Measurements from ENCODE around the gene ATIC. TPM values are rescaled to one million over a fixed set of nuclear protein-coding genes. Genes with fewer than 3 reads are reported as not detected.

ATIC gene
- total and polyA plus RNA-seq, 2 donors (not counting 1 experiment from before 2014, with no cell fraction given) = 40.3 to 92.7 TPM

DNA sequence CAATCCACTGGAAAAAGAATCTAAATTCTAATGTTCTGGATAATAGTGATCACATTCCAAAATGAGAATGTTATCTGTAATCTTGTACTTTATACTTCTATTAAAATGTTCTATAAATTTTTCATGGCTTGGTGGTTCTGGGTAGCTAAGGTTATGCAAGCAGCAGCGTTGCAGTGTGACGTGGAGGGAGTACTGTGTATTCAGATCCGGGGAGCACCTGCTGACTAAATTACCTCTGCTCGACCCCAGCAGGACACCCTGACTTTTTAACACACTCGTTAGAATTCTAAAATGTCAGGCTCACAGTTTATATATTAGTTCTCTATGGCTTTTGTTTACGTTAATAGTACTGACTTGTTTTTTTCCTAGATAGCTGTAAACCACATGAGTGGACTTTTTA lies 13.0 kb downstream of the ATIC start:
- Histone ChIP-seq H3K27ac (ENCODE audit: insufficient read depth, low read length) (no peak overlapping the region), H3K9ac (ENCODE audit: insufficient read depth, low read length) (no peak overlapping the region)

DNA sequence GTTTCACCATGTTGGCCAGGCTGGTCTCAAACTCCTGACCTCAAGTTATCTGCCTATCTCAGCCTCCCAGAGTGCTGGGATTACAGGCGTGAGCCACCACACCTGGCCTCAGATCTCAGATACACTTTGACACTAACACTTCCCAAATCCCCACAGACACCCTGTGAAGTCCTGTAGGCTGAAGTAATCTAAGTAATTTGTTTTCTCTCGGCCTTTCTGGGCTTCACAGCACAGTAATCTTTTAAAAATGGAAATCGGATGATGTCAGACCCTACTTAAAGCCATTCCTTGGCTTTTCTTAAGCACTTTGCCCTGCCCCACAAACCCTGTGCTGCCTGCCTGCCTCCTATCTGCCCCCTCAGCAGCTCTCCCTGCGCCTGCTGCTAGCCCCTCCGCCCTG lies 16.2 kb downstream of the ATIC start:
- H2AFZ ChIP-seq (ENCODE audit: low read length) = no peak overlapping the region
- no peaks in the 10 kb centered on the region for H3K9me3 ChIP-seq (ENCODE audit: control insufficient read depth, insufficient read depth, low read depth, low read length)
- H3K27ac ChIP-seq (ENCODE audit: insufficient read depth, low read length) = no peak overlapping the region
- peaks cover 3% of the 10 kb centered on the region for H3K4me1 ChIP-seq (ENCODE audit: control insufficient read depth, extremely low read depth, insufficient read depth, low read length)
- peaks cover 5% of the 10 kb centered on the region for H3K79me2 ChIP-seq (ENCODE audit: control insufficient read depth, insufficient read depth, low read length)
- TF ChIP-seq CTCF (conservative IDR thresholded peaks at IDR 0.05 in 1 of 2, IDR thresholded peaks at IDR 0.05 in 1 of 2; ENCODE audit: low read depth in 1 of 2, low read length in 2 of 2) (no peak), EZH2 (IDR thresholded peaks at IDR 0.05; ENCODE audit: low read length, missing control alignments) (no peak)
- no peaks in the 10 kb centered on the region for H4K20me1 ChIP-seq (ENCODE audit: control insufficient read depth, extremely low read depth, insufficient read depth, low read length)
- no peak overlapping the region for H3K9ac ChIP-seq (ENCODE audit: insufficient read depth, low read length)
- no peak for DNase-seq (ENCODE audit: low read depth in 2 of 2)
- H3K4me2 ChIP-seq (ENCODE audit: extremely low read depth, insufficient read depth, low read length) = no peak overlapping the region
- peaks cover 10% of the 10 kb centered on the region for H3K36me3 ChIP-seq (ENCODE audit: control insufficient read depth, insufficient read depth, low read length)
- H3K27me3 ChIP-seq (ENCODE audit: control insufficient read depth, insufficient read depth, low read length) = no peaks in the 10 kb centered on the region
- H3K4me3 ChIP-seq (replicated peaks in 1 of 4; ENCODE audit: control extremely low read depth in 1 of 4, insufficient read depth in 1 of 4, low read depth in 3 of 4, low read length in 4 of 4) = no peak overlapping the region

More for the DNA sequence above, 13.0 kb downstream of the ATIC start:
- H3K27me3 ChIP-seq (ENCODE audit: control insufficient read depth, insufficient read depth, low read length) = no peaks in the 10 kb centered on the region
- TF ChIP-seq CTCF (conservative IDR thresholded peaks at IDR 0.05 in 1 of 2, IDR thresholded peaks at IDR 0.05 in 1 of 2; ENCODE audit: low read depth in 1 of 2, low read length in 2 of 2) (no peak), EZH2 (IDR thresholded peaks at IDR 0.05; ENCODE audit: low read length, missing control alignments) (no peak)
- H4K20me1 ChIP-seq (ENCODE audit: control insufficient read depth, extremely low read depth, insufficient read depth, low read length) = no peaks in the 10 kb centered on the region
- no peak for DNase-seq (ENCODE audit: low read depth in 2 of 2)
- H3K79me2 ChIP-seq (ENCODE audit: control insufficient read depth, insufficient read depth, low read length) = peaks cover 6% of the 10 kb centered on the region
- no peaks in the 10 kb centered on the region for H3K9me3 ChIP-seq (ENCODE audit: control insufficient read depth, insufficient read depth, low read depth, low read length)
- H2AFZ ChIP-seq (ENCODE audit: low read length) = no peak overlapping the region
- H3K4me1 ChIP-seq (ENCODE audit: control insufficient read depth, extremely low read depth, insufficient read depth, low read length) = peaks cover 3% of the 10 kb centered on the region
- H3K36me3 ChIP-seq (ENCODE audit: control insufficient read depth, insufficient read depth, low read length) = peaks cover 13% of the 10 kb centered on the region
- no peak overlapping the region for H3K4me3 ChIP-seq (replicated peaks in 1 of 4; ENCODE audit: control extremely low read depth in 1 of 4, insufficient read depth in 1 of 4, low read depth in 3 of 4, low read length in 4 of 4)
- H3K4me2 ChIP-seq (ENCODE audit: extremely low read depth, insufficient read depth, low read length) = no peak overlapping the region

DNA sequence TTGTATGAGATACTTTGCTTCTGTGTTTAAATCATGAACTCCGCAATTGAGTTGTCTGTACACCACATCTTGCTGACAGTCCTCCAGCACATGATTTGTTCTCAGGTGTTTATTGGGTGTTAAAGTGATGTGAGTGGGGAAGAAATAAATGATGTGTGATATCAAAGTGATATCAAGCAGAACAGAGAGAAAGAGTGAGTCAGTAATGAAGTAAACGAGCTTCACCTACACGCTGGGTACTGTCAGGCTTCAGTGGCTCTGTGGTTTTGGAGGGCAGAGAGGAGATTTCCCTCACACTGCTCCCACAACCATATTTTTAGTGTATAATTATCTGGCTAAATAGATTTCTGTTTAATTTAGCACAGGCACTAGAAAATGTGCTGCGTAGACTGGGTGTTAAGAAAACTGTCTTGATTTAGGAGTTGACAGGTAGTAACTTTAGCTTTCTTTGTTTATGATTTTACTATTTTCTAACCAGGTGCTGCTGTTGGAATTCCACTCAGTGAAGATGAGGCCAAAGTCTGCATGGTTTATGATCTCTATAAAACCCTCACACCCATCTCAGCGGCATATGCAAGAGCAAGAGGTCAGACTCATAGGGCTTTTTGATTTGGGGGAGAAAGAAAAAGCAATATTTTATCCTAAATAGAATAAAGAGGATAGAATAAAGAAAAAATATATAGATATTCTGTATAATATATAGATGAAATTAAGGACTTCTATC lies 21.2 kb downstream of the ATIC start:
- Histone ChIP-seq H3K9ac (ENCODE audit: insufficient read depth, low read length) (no peak overlapping the region), H3K79me2 (ENCODE audit: control insufficient read depth, insufficient read depth, low read length) (peaks cover 3% of the 10 kb centered on the region), H2AFZ (ENCODE audit: low read length) (no peak overlapping the region), H3K9me3 (ENCODE audit: control insufficient read depth, insufficient read depth, low read depth, low read length) (no peaks in the 10 kb centered on the region), H3K36me3 (ENCODE audit: control insufficient read depth, insufficient read depth, low read length) (peaks cover 4% of the 10 kb centered on the region), H3K27ac (ENCODE audit: insufficient read depth, low read length) (no peak overlapping the region), H3K4me1 (ENCODE audit: control insufficient read depth, extremely low read depth, insufficient read depth, low read length) (peaks cover 3% of the 10 kb centered on the region), H4K20me1 (ENCODE audit: control insufficient read depth, extremely low read depth, insufficient read depth, low read length) (no peaks in the 10 kb centered on the region), H3K27me3 (ENCODE audit: control insufficient read depth, insufficient read depth, low read length) (no peaks in the 10 kb centered on the region), H3K4me3 (replicated peaks in 1 of 4; ENCODE audit: control extremely low read depth in 1 of 4, insufficient read depth in 1 of 4, low read depth in 3 of 4, low read length in 4 of 4) (no peak overlapping the region), H3K4me2 (ENCODE audit: extremely low read depth, insufficient read depth, low read length) (no peak overlapping the region)
- TF ChIP-seq CTCF (conservative IDR thresholded peaks at IDR 0.05 in 1 of 2, IDR thresholded peaks at IDR 0.05 in 1 of 2; ENCODE audit: low read depth in 1 of 2, low read length in 2 of 2) (no peak), EZH2 (IDR thresholded peaks at IDR 0.05; ENCODE audit: low read length, missing control alignments) (no peak)
- DNase-seq (ENCODE audit: low read depth in 2 of 2) = no peak
